B cell (primary cell): ENCODE measurements around the gene LACTB. TPM values are rescaled to one million over a fixed set of nuclear protein-coding genes. Genes with fewer than 3 reads are reported as not detected.

ENCODE experiments used
- ATAC-seq: fragments of 200-7000 bp; cut with Tn5 transposase; one replicate; pipeline ENCODE4 v1.10.0; 2021; ENCODE audit warnings: low read depth, mild to moderate bottlenecking, moderate number of reproducible peaks, moderate library complexity
- CTCF ChIA-PET: fragments of 350-600 bp; sonication (Branson Sonifier 250); formaldehyde crosslinking; loops from one replicate; lab custom pipeline; 2021; ENCODE audit warnings: antibody characterized with exemption, inconsistent platforms; lab: Charles Lee
- POLR2A ChIA-PET: fragments of 350-600 bp; sonication (Branson Sonifier 250); formaldehyde crosslinking; loops from one replicate; lab custom pipeline; 2021; ENCODE audit warnings: antibody characterized with exemption; lab: Charles Lee
- DNase-seq: peaks from one replicate; pipeline ENCODE4 v3.0.0; 2013
- H2AFZ ChIP-seq: 2 replicates; pipeline ENCODE4 v1.6.1; 2012; ENCODE audit warnings: mild to moderate bottlenecking, low read depth, low read length; ENCODE audit not compliant: insufficient read depth, poor library complexity, severe bottlenecking
- H3K27ac ChIP-seq, 2 donors: 1 replicate in 1 of 2; 2 replicates in 1 of 2; pipeline ENCODE4 v1.5.1; 2012 to 2013; ENCODE audit warnings: low read length in 2 of 2, mild to moderate bottlenecking in 2 of 2, moderate library complexity in 1 of 2
- H3K27me3 ChIP-seq, 4 experiments: fragments of 200-600 bp in 1 of 4; sonication (generic) in 1 of 4; replicated peaks in 1 of 4; 1 replicate in 2 of 4; 2 replicates in 2 of 4; pipeline versions ENCODE4 v1.6.1 to v1.7.0; 2013 to 2016; ENCODE audit warnings: low read length in 3 of 4, mild to moderate bottlenecking in 2 of 4, mixed read lengths in 1 of 4, moderate library complexity in 1 of 4; ENCODE audit not compliant: insufficient read depth in 4 of 4, control insufficient read depth in 3 of 4; ENCODE audit errors: control extremely low read depth in 1 of 4
- H3K36me3 ChIP-seq, 2 experiments: replicated peaks in 1 of 2; 1 replicate in 1 of 2; 2 replicates in 1 of 2; pipeline versions ENCODE4 v1.6.1 to v1.7.1; 2013; ENCODE audit warnings: low read length in 1 of 2; ENCODE audit not compliant: insufficient read depth in 2 of 2, control insufficient read depth in 1 of 2; ENCODE audit errors: control extremely low read depth in 1 of 2, extremely low read depth in 1 of 2
- H3K4me1 ChIP-seq, 2 donors: fragments of 200-600 bp in 1 of 2; sonication (generic) in 1 of 2; 1 replicate in 1 of 2; 2 replicates in 1 of 2; pipeline versions ENCODE4 v1.5.1 to v1.6.1; 2013 to 2017; ENCODE audit warnings: low read length in 2 of 2; ENCODE audit not compliant: control insufficient read depth in 2 of 2, insufficient read depth in 2 of 2
- H3K4me2 ChIP-seq: replicated peaks from 2 replicates; pipeline ENCODE3; 2012; ENCODE audit warnings: mild to moderate bottlenecking, low read depth, low read length; ENCODE audit not compliant: poor library complexity, severe bottlenecking
- H3K4me3 ChIP-seq, 5 experiments: fragments of 200-600 bp in 1 of 5; sonication (generic) in 1 of 5; 1 replicate in 3 of 5; 2 replicates in 2 of 5; pipeline versions ENCODE4 v1.5.1 to v1.7.0; 2011 to 2016; ENCODE audit warnings: low read length in 4 of 5, mild to moderate bottlenecking in 4 of 5, low read depth in 2 of 5, control low read depth in 1 of 5, moderate library complexity in 1 of 5; ENCODE audit not compliant: insufficient read depth in 1 of 5; ENCODE audit errors: control extremely low read depth in 1 of 5, extremely low read depth in 1 of 5
- H3K79me2 ChIP-seq: fragments of 200-600 bp; sonication (generic); one replicate; pipeline ENCODE4 v1.6.0; 2016; ENCODE audit warnings: low read length; ENCODE audit not compliant: control insufficient read depth, insufficient read depth
- H3K9ac ChIP-seq: fragments of 200-600 bp; sonication (generic); 2 replicates; pipeline ENCODE4 v1.6.1; 2017; ENCODE audit warnings: mild to moderate bottlenecking, low read length, moderate library complexity
- H3K9me3 ChIP-seq, 3 donors: one replicate each; pipeline versions ENCODE4 v1.6.1 to v1.7.1; 2013; ENCODE audit warnings: low read length in 2 of 3; ENCODE audit not compliant: control insufficient read depth in 2 of 3, insufficient read depth in 1 of 3; ENCODE audit errors: control extremely low read depth in 1 of 3
- H4K20me1 ChIP-seq: 2 replicates; pipeline ENCODE4 v1.6.0; 2012; ENCODE audit warnings: mild to moderate bottlenecking, low read length; ENCODE audit not compliant: insufficient read depth, control insufficient read depth, poor library complexity, severe bottlenecking
- H3K27ac Mint-ChIP-seq: one replicate; pipeline ENCODE4 v1.8.0; 2021; ENCODE audit warnings: mixed read lengths
- H3K27me3 Mint-ChIP-seq: one replicate; pipeline ENCODE4 v1.8.0; 2021; ENCODE audit warnings: mixed read lengths
- H3K4me1 Mint-ChIP-seq: one replicate; pipeline ENCODE4 v1.8.0; 2021; ENCODE audit warnings: mixed read lengths
- H3K4me3 Mint-ChIP-seq: one replicate; pipeline ENCODE4 v1.8.0; 2021; ENCODE audit warnings: mixed read lengths
- H3K9me3 Mint-ChIP-seq: one replicate; pipeline ENCODE4 v1.8.0; 2022; ENCODE audit warnings: mixed read lengths; ENCODE audit not compliant: insufficient read depth
- CTCF ChIP-seq: fragments of 200-600 bp; IDR thresholded peaks from one replicate; pipeline ENCODE4 v1.8.0; 2022; ENCODE audit warnings: antibody characterized with exemption, mild to moderate bottlenecking
- EZH2 ChIP-seq: IDR thresholded peaks from 2 replicates; pipeline ENCODE4 v1.6.1; 2012; ENCODE audit warnings: borderline replicate concordance, low read depth, mild to moderate bottlenecking, moderate library complexity, low read length; ENCODE audit not compliant: insufficient read depth, poor library complexity, severe bottlenecking
- WGBS: methylation state at CpG from one replicate; pipeline ENCODE4 v1.1.5; 2013; ENCODE audit warnings: missing lambda C conversion rate; ENCODE audit not compliant: insufficient coverage; 5-methylcytosine and 5-hydroxymethylcytosine counted together
- intact Hi-C: fragments of 100-400 bp; cut with micrococcal nuclease; formaldehyde crosslinking; loops from one replicate; pipeline ENCODE4 v1.10.0; 2022
- polyA plus RNA-seq: library from polyadenylated mRNA; depleted of rRNA; stranded (reverse); fragments of >200 nt; gene quantifications from 2 replicates; pipeline ENCODE4 v1.2.3, GENCODE V29; 2012
- total RNA-seq, 2 donors: library from RNA; stranded (reverse); fragments of 120-200 nt in 1 of 2; gene quantifications; 1 replicate in 1 of 2; 2 replicates in 1 of 2; pipeline versions ENCODE4 v1.2.3 to v1.2.4, GENCODE V29; 2013 to 2022

Gene LACTB
- total and polyA plus RNA-seq, 2 donors (not counting 1 experiment from before 2014, with no cell fraction given): 5.0 to 20.0 TPM

DNA sequence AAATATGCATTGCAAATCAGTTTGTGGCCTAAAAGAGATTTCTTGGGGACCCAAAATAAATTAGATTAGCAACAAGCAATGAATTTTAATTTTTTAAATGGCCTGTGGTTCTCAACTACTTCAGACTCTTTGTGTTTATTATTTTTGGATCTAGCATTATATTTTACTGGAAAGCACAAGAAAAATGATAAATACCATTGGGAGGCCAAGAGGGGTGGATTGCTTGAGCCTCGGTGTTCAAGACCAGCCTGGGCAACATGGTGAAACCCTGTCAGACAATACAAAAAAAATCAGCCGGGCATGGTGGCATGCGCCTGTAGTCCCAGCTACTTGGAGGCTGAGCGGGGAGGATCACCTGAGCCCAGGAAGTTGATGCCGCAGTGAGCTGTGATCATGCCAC, 13.6 kb downstream of the LACTB start:
- Mint-ChIP-seq H3K4me1 (peaks cover 6% of the 10 kb centered on the region), H3K9me3 (no peaks in the 10 kb centered on the region), H3K27me3 (no peaks in the 10 kb centered on the region), H3K4me3 (no peak overlapping the region), H3K27ac (no peak overlapping the region)
- Histone ChIP-seq H3K4me3 (no peak overlapping the region), H3K4me2 (no peak overlapping the region), H3K27me3 (no peaks in the 10 kb centered on the region), H3K27ac (no peak overlapping the region), H3K9me3 (no peaks in the 10 kb centered on the region), H3K79me2 (no peaks in the 10 kb centered on the region), H3K4me1 (no peaks in the 10 kb centered on the region), H4K20me1 (peaks cover 4% of the 10 kb centered on the region), H2AFZ (no peak overlapping the region), H3K9ac (no peak overlapping the region), H3K36me3 (peaks cover 0 to 9% of the 10 kb centered on the region in 2 experiments)
- ChIA-PET CTCF (no interaction called here), POLR2A (no interaction called here)
- TF ChIP-seq EZH2: no peak
- no peak for TF ChIP-seq CTCF
- 96% methylated on average over 5 of the region's 5 CpGs for WGBS
- no peak for DNase-seq
- ATAC-seq: no peak
- intact Hi-C loops: no loop called here

DNA sequence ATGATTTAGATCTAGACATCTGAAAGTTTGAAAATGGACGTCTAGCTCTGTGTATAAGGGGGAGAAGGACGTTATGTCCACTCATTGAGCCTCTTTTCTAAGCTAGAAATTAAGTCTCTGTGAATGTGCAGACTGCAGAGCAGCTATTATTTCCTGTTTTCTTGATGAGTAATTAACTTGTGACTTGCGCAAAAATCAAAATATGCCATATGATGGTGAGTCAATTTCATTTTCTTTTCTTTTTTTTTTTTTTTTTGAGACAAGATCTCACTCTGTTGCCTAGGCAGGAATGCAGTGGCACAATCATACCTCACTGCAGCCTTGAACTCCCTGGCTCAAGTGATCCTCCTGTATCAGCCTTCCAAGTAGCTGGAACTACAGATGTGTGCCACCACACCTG, 14.1 kb downstream of the LACTB start:
- H3K9me3 Mint-ChIP-seq: no peaks in the 10 kb centered on the region
- no peak overlapping the region for H3K4me2 ChIP-seq
- no peak overlapping the region for H3K9ac ChIP-seq
- H3K27me3 ChIP-seq: no peaks in the 10 kb centered on the region
- no peaks in the 10 kb centered on the region for H3K9me3 ChIP-seq
- no peak overlapping the region for H3K4me3 Mint-ChIP-seq
- peaks cover 6% of the 10 kb centered on the region for H3K4me1 Mint-ChIP-seq
- ChIA-PET POLR2A (no interaction called here), CTCF (no interaction called here)
- no peak overlapping the region for H3K27ac Mint-ChIP-seq
- no peak overlapping the region for H3K27ac ChIP-seq
- H3K27me3 Mint-ChIP-seq: no peaks in the 10 kb centered on the region
- no peak overlapping the region for H2AFZ ChIP-seq
- intact Hi-C loops: no loop called here
- H3K4me3 ChIP-seq: no peak overlapping the region
- no peak for DNase-seq
- no peaks in the 10 kb centered on the region for H3K4me1 ChIP-seq
- peaks cover 0 to 6% of the 10 kb centered on the region in 2 experiments for H3K36me3 ChIP-seq
- WGBS: 94% methylated on average over 2 of the region's 3 CpGs
- TF ChIP-seq EZH2 (no peak), CTCF (no peak)
- no peak for ATAC-seq
- H4K20me1 ChIP-seq: peaks cover 4% of the 10 kb centered on the region
- H3K79me2 ChIP-seq: no peaks in the 10 kb centered on the region
